Ureter (tissue), 1 donor: ENCODE data around the gene LHX2. TPM values are rescaled to one million over a fixed set of nuclear protein-coding genes. Genes with fewer than 3 reads are reported as not detected.

Experiments
- DNase-seq: peaks from one replicate; pipeline ENCODE4 v3.0.0-alpha.2; 2020; ENCODE audit warnings: low spot score
- total RNA-seq: library from RNA; stranded (reverse); gene quantifications from one replicate; pipeline ENCODE4 v1.2.4, GENCODE V29; 2023
- donor health status: DM: yes; HTN: yes; CAD: no.

The LHX2 gene
- total RNA-seq, 1 donor from 2014 or later: not detected

DNA sequence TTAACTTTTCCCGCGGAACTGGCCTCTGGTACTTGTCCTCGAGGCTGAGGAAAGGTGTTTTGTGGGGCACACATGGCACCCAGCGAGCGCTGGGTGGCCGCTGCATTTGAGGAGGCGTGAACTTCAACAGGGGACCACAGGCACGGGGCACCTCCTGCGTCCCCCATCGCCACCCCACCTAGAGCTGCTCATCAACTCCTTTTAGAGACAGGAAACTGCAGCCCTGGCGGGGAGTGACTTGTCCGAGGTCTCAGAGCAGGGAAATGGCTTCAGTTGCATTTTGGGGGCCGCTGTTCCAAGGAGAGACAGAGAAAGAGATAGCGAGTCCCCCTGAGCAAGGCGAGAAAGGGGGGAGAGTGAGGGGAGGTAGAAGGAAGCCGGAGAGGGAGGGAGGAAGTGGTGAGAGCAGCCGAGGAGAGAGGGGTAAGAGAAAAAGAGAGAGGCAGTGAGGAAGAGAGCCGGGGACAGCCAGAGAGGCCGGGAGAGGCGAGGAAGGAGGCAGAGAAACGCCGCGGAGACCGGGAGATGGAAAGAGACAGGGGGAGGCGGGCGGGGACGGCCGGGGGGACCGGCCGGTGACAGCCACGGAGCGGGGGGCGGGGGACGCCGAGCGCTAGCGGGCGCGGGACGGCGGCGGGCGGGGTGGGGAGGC is 12.5 kb upstream of the LHX2 start:
- no peak for DNase-seq

GRCh38 chr9:123999661-124000060 is 11.9 kb upstream of the LHX2 start:
- no peak for DNase-seq

DNA sequence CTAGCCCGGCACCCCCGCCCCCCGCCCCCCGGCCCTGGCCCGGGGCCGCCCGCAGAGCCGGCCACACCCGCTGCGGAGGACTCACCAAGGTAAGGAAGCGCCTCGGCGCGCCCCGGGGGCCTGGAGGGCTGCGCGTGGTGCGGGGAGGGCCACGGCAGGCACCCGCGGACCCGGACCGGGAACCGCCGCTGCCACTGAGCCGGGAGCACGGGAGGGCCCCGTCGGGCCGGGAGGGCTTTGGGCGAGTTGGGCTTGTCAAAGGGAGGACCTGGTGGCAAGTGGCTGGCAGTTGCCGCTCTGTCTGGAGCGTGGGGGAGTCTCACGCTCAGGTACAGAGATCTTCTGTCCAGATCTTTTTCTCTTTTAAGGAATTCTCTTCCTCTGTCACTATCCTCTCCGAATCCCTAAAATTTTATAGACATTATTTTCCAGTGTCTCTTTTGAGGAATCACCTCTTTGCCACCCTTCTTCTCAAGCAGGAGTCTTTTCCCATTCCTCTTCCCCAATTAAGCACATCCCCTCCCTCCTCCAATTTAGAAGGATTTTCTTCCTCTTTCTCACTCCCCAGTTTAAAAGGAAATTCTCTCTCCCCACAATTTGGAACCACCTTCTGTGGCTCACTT is 11.3 kb upstream of the LHX2 start:
- DNase-seq: no peak

- no peak for DNase-seq
These were observed 10.6 kb upstream of the LHX2 start for GRCh38 chr9:124000784-124001457.

- no peak for DNase-seq
These were observed 10.1 kb upstream of the LHX2 start for GRCh38 chr9:124001458-124001799.

DNA sequence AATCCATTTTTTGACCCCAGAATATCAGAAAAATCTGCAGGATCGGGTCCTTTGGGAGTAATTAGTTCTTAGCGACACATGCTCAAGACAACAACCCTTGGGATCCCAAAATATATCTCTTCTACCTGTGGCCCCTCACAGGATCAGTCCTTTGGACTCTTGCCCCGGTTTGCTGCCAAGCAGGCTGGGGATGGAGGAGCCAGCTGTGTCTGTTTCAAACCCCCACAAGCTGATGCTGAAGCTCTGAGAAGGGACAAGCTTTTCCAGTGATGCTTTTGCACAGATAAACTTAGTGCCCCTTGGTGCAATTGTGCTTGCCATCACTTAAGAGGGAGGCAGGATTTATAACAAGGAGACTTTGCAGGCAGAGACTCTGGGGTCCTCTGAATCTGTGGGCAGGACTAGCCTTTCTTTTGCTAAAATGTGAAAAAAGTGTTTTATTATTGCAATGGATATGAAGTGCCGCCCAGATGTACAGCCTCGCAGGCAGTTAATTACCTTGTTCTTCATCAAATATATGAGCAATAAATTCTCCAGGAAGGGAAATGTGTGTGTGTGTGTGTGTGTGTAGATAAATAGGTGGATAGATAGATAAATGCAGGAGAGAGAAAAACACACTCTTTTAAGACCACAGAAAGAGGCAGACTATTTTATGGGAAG is 9.6 kb upstream of the LHX2 start:
- DNase-seq: no peak

DNA sequence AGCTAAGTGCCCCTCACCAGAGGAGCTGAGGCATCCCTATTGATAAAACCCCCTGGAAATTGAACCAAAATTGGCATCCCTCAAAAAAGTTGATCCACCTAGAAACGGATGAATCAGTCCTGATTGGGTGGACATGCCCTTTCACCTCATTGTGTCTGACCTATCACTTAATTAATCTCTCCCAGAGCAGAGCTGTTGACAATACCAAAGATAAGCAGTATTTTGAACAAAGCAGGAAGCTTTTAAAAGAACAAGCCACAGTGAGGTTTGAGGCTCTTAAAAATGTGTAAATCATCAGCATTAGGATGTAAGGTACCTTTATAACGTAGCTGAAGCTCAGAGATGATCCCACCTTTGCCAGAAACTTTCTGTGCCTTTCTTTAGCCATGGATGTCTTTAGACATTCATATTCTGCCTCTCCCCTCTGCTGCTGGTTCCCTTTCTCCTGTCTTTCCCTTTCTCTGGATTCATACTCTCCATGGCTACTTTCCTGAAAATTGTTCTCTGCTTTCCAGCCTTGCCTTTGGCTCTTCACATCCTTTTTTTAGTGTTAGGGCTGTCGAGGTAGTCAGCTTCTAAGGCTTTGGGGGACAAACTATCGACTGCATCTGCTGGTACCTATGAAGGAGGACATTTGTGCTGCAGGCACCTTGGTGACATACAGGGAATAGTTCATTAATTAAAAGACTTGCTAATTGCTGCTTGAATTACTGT is 7.8 kb upstream of the LHX2 start:
- no peak for DNase-seq

- DNase-seq: no peak
These were observed 7.0 kb upstream of the LHX2 start for GRCh38 chr9:124004593-124004992.

GRCh38 chr9:124005029-124005771 is 6.4 kb upstream of the LHX2 start:
- DNase-seq: no peak

DNA sequence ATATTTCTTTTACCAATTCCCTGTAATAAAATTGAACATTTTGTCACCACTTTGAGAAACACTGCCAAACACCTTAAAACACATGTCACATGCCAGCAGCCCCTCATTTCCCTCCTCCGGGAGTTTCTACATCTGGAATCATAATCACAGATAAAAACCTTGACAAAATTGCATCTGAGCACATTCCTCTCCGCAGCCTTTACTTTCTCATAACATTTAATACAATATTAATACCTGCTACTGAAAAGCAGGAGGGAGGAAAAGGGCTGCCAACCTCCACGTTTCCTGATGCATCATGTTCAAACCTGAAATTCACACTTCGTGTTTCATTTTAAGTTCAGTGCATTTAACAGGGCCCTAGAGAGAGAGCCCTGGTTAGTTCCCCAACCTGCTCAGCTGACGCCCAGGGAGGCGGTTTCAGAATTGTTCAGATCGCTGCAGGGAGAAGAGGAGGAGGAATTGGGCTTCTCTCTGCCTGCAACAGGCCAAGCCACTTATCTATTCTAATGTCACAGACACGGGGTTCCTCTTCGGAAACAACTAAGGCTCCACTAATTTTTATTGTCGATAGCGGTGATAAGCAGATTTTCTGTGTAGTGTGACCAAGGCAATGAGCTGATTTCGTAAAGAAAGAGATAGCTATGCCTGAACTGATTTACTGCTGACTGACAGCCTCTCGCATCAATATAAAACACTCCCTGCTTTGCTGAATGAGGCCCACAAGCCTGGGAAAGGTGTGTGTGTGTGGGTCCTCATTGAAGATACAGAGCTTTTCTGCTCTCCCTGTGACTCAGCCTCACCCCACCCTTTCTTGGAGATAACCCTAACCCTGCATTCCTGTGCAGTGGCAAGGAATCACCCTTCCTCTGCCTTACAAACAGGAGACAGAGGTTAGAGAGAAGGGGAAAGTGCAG is 4.9 kb upstream of the LHX2 start:
- no peak for DNase-seq

DNA sequence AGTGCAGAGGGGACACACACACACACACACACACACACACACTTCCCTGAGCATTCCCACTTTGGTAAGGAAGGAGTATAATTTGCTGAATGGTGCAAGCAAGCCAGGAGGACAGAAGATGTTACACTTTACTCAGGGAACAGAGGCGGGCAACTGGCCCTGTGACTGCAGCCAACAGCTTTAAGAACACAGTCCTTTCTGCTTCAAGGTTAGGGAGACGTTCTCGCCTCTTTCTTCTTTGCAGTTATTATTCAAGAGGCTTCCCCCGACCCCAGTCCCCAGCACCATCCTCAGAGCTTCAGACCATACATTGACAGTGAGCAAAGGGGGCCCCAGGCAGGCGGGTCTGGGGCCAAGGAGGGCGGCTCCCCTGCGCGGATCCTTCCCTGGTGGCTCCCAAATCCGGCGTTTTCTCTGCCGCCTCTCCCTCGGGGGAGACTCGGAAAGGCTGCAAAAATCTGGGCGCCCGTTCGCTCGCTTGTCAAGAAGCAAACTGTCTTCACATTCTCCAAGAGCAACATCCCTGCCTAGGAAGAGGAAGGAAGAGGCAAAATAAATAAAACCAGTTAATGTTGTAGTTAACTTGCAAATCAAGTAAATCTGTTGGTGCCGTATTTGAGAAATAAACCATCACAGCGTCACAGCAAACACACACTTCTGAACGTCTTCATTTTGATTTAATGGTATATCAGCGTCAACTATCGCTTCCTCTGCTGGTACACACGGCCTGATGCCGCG is 3.8 kb upstream of the LHX2 start:
- no peak for DNase-seq

GRCh38 chr9:124008303-124008693 is 3.3 kb upstream of the LHX2 start:
- DNase-seq: no peak

- DNase-seq: no peak
These were observed 2.7 kb upstream of the LHX2 start for GRCh38 chr9:124008694-124009530.

DNA sequence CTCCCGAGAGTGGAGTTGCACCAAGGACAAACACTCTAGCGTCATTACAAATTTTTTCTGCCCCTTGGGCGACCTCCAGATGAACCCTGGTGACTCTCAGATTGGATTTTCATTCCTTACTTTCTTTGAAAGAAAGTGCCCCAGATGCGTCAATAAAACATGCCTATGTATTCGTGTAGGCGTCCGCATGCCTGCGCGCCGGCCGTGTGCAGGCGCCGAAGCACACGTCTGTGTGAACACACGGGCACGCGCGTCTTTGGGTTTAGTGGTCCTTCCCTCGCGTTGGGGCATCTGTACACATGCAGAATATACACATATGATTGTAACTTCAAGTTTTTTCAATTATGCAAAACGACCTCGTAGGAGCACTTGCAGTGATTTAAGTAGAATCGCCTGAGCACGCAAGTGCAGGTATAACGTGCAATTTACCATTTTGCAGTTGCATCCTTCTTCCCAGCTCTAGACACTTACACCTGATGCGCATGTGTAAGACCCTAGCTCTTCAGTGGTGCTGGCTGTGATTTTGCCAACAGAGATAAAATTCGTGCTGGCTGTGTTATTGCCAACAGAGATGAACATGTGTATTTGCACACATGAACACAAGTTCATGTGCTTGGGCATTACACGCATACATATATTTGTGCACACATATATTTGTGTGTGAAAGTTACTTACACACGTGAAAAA is 1.9 kb upstream of the LHX2 start:
- DNase-seq: no peak

GRCh38 chr9:124010303-124010664 is 1.3 kb upstream of the LHX2 start:
- DNase-seq: no peak

GRCh38 chr9:124010665-124011321 is 775 bp upstream of the LHX2 start:
- no peak for DNase-seq

- DNase-seq: no peak
These were observed 1.1 kb downstream of the LHX2 start for GRCh38 chr9:124012368-124013301.
